VCaP (cell line): Measurements from ENCODE around the gene KLHL6.
"Not testable (repeated sequence)": the region's sequence is repeated elsewhere in the genome, so short reads cannot be mapped to it uniquely, and the experiment has no call there.

Experiments used
- H3K27ac ChIP-seq: fragments of 450-650 bp; 2 replicates; pipeline ENCODE4 v1.5.1; 2017
- TF ChIP-seq, protein P1 (sequence below): fragments of 450-650 bp; conservative IDR thresholded peaks from 2 replicates; pipeline ENCODE4 v1.5.1; 2017; ENCODE audit warnings: mild to moderate bottlenecking, moderate library complexity

Gene KLHL6

DNA sequence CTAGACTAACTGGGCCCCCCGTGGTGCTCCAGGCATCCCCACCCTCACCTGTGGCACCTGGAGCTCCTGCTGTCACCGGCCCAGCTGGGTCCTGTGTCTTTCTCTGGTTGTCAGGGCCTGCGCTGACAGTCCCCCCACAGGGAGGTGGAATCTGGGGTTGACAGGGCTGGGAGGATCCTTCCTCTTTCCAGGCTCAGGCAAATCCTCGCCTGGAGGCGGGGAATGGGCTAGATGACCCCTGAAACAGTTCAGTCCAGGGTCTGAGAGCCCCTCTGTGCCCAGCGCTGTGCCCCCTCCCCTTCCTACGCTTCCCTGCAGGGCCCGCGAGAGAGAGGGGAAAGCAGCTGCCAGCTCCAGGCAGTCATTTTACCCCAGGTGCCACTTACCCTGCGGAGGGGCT, 77.0 kb downstream of the KLHL6 start:
- no peak overlapping the region for H3K27ac ChIP-seq
- TF ChIP-seq, protein P1, sequence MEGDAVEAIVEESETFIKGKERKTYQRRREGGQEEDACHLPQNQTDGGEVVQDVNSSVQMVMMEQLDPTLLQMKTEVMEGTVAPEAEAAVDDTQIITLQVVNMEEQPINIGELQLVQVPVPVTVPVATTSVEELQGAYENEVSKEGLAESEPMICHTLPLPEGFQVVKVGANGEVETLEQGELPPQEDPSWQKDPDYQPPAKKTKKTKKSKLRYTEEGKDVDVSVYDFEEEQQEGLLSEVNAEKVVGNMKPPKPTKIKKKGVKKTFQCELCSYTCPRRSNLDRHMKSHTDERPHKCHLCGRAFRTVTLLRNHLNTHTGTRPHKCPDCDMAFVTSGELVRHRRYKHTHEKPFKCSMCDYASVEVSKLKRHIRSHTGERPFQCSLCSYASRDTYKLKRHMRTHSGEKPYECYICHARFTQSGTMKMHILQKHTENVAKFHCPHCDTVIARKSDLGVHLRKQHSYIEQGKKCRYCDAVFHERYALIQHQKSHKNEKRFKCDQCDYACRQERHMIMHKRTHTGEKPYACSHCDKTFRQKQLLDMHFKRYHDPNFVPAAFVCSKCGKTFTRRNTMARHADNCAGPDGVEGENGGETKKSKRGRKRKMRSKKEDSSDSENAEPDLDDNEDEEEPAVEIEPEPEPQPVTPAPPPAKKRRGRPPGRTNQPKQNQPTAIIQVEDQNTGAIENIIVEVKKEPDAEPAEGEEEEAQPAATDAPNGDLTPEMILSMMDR = no peak

GRCh38 chr3:183477801-183478456, 77.6 kb downstream of the KLHL6 start:
- H3K27ac ChIP-seq = no peak overlapping the region

DNA sequence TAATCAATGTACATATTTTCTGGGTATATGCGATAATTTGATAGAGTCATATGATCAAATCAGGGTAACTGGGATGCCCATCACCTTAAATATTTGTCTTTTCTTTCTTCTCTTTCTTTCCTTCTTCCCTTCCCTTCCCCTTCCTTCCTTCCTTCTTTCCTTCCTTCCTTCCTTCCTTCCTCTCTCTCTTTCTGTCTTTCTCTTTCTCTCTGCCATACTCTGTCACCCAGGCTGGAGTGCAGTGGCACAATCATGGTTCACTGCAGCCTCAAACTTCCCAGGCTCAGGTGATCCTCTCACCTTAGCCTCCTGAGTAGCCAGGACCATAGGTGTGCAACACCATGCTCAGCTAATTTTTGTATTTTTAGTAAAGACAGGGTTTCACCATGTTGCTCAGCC, 79.7 kb downstream of the KLHL6 start:
- not testable (repeated sequence) for H3K27ac ChIP-seq

More at GRCh38 chr3:183477801-183478456, 77.6 kb downstream of the KLHL6 start:
- TF ChIP-seq, protein P1 = no peak

GRCh38 chr3:183475016-183475763, 80.3 kb downstream of the KLHL6 start:
- TF ChIP-seq, protein P1 = no peak
- H3K27ac ChIP-seq = no peak overlapping the region

- no peak overlapping the region for H3K27ac ChIP-seq
- TF ChIP-seq, protein P1 = no peak
Measured at GRCh38 chr3:183473969-183474368, 81.5 kb downstream of the KLHL6 start.

GRCh38 chr3:183472155-183472554, 83.4 kb downstream of the KLHL6 start:
- no peak overlapping the region for H3K27ac ChIP-seq
- TF ChIP-seq, protein P1 = no peak

DNA sequence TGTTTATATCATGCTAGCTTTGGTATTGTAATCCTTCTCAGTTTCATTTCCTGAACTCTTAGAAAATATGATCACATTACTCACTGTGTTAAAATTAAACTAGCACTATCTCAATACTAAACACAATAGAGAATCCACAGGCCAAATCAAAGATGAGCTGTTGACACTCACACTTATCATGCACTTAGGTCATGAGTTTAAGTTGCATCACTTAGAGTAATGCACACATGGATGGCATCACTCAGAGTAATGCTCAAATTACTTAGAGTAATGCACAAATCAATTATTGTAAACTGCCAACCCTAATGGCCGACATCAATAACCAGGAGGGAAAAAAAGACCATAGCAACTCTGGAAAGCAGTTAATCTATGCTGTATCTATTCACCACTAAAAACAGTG, 87.1 kb downstream of the KLHL6 start:
- TF ChIP-seq, protein P1 = no peak

DNA sequence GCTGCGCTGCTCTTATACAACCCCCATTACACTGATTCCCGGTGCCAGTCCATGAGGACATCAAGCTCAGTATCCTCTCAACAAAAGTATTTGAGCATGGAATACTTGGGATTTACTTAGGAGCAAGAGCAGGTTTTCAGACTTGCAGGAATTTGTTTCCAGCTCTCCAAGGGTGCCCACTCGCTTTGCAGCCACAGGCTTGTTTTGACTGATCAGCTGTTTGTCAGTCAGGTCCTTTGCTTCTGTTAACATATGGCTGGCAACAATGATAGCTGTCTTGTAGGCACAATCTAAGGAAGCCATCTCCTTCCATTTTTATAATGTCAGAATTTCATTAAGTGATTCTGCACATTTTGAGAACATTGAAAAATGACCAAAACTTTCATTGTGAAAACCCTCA, 88.9 kb downstream of the KLHL6 start:
- no peak overlapping the region for H3K27ac ChIP-seq
- TF ChIP-seq, protein P1 = no peak

More for the DNA sequence above, 87.1 kb downstream of the KLHL6 start:
- no peak overlapping the region for H3K27ac ChIP-seq

DNA sequence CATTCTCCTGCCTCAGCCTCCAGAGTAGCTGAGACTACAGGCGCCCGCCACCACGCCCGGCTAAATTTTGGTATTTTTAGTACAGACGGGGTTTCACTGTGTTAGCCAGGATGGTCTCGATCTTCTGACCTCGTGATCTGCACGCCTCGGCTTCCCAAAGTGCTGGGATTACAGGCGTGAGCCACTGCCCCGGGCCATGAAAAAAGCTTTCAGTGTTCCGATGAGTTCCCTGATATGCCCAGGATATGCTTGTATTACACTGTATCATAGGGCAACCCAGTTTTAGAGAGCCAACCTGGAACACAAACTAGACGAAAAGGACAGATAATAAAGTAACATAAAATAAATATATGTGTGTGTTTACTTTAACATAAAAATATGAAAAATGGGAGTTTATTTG, 89.8 kb downstream of the KLHL6 start:
- H3K27ac ChIP-seq = not testable (repeated sequence)
